NB4 (cell line): Measurements from ENCODE around the gene C1QTNF6.

Source experiments
- DNase-seq: peaks from one replicate; pipeline ENCODE4 v3.0.0; 2010; ENCODE audit warnings: low read depth
- H3K4me3 ChIP-seq: one replicate; pipeline ENCODE4 v1.5.1; 2011; ENCODE audit warnings: mild to moderate bottlenecking, low read depth, low read length, moderate library complexity
- CTCF ChIP-seq: IDR thresholded peaks from one replicate; pipeline ENCODE4 v1.5.1; 2012; ENCODE audit warnings: low read depth, low read length
- MAX ChIP-seq: IDR thresholded peaks from 2 replicates; pipeline ENCODE4 v1.6.1; 2011; ENCODE audit warnings: low read depth, low read length
- MYC ChIP-seq: IDR thresholded peaks from 2 replicates; pipeline ENCODE4 v1.6.1; 2011; ENCODE audit warnings: low read depth, low read length
- POLR2A ChIP-seq: IDR thresholded peaks from 2 replicates; pipeline ENCODE4 v1.6.1; 2011; ENCODE audit warnings: mild to moderate bottlenecking; ENCODE audit not compliant: insufficient read length; ENCODE audit errors: extremely low read depth

Gene C1QTNF6

GRCh38 chr22:37213218-37213855, 25.3 kb upstream of the C1QTNF6 start:
- TF ChIP-seq CTCF: no peak
- TF ChIP-seq POLR2A: no peak
- no peak for TF ChIP-seq MYC
- TF ChIP-seq MAX: no peak
- no peak for DNase-seq
- H3K4me3 ChIP-seq: no peak overlapping the region

GRCh38 chr22:37212174-37212906, 24.3 kb upstream of the C1QTNF6 start, which contains the start of gene SSTR3:
TSS of gene SSTR3 (minus strand) at chr22:37212477. CDS start at chr22:37207803, 4,674 bp downstream.
- DNase-seq: no peak
- no peak within 1 kb of the TSS for H3K4me3 ChIP-seq
- no peak for TF ChIP-seq CTCF
- no peak for TF ChIP-seq POLR2A
- no peak for TF ChIP-seq MAX
- TF ChIP-seq MYC: no peak

- no peak for DNase-seq
- no peak for TF ChIP-seq MAX
- TF ChIP-seq CTCF: no peak
- no peak for TF ChIP-seq POLR2A
- H3K4me3 ChIP-seq: no peak overlapping the region
Observed at GRCh38 chr22:37211866-37212173, 23.8 kb upstream of the C1QTNF6 start.

GRCh38 chr22:37211075-37211865, 23.2 kb upstream of the C1QTNF6 start:
- TF ChIP-seq POLR2A (no peak), CTCF (no peak), MYC (no peak), MAX (no peak)
- DNase-seq: no peak
- H3K4me3 ChIP-seq: no peak overlapping the region

GRCh38 chr22:37210041-37210803, 22.2 kb upstream of the C1QTNF6 start:
- no peak overlapping the region for H3K4me3 ChIP-seq
- DNase-seq: no peak
- TF ChIP-seq MYC: no peak
- no peak for TF ChIP-seq MAX
